OCI-LY7 (cell line): ENCODE results near the gene SMAGP. TPM values are rescaled to one million over a fixed set of nuclear protein-coding genes. Genes with fewer than 3 reads are reported as not detected.

Experiments used
- BruUV-seq: library from RNA; stranded (reverse); fragments of 400-500 nt; replicated peaks from 2 replicates; lab custom pipeline; 2021; lab: Mats Ljungman, UMichigan
- CTCF ChIA-PET: fragments of 300-600 bp; sonication (Branson Sonifier 250); formaldehyde crosslinking; loops from one replicate; lab custom pipeline; 2022; ENCODE audit warnings: antibody characterized with exemption; ENCODE audit not compliant: unreplicated experiment; lab: Charles Lee
- POLR2A ChIA-PET: fragments of 300-600 bp; sonication (Branson Sonifier 250); formaldehyde crosslinking; loops from one replicate; lab custom pipeline; 2022; ENCODE audit warnings: antibody characterized with exemption; lab: Charles Lee
- DNase-seq: peaks from one replicate; pipeline ENCODE4 v3.0.0-alpha.2; 2015; ENCODE audit warnings: low spot score
- H2AFZ ChIP-seq: fragments of 200-600 bp; sonication (generic), shearing (Covaris generic); 2 replicates; pipeline ENCODE4 v1.6.1; 2014; ENCODE audit warnings: mild to moderate bottlenecking, antibody characterized with exemption, low read length, moderate library complexity
- H3K27ac ChIP-seq: fragments of 200-600 bp; sonication (generic); 2 replicates; pipeline ENCODE4 v1.5.1; 2014; ENCODE audit warnings: mixed run types, low read depth, mild to moderate bottlenecking, moderate library complexity, low read length, inconsistent platforms; ENCODE audit not compliant: poor library complexity, severe bottlenecking
- H3K36me3 ChIP-seq: fragments of 200-600 bp; sonication (generic); 2 replicates; pipeline ENCODE4 v1.6.1; 2014; ENCODE audit warnings: mild to moderate bottlenecking, antibody characterized with exemption, low read length, moderate library complexity, mixed read lengths; ENCODE audit not compliant: insufficient read depth
- H3K4me1 ChIP-seq: fragments of 200-600 bp; sonication (generic); 2 replicates; pipeline ENCODE4 v1.5.1; 2014; ENCODE audit warnings: mild to moderate bottlenecking, low read length; ENCODE audit not compliant: insufficient read depth, poor library complexity, severe bottlenecking
- H3K4me2 ChIP-seq: fragments of 200-600 bp; sonication (generic); 2 replicates; pipeline ENCODE4 v1.6.1; 2014; ENCODE audit warnings: mild to moderate bottlenecking, low read length
- H3K4me3 ChIP-seq: fragments of 200-600 bp; sonication (generic); 2 replicates; pipeline ENCODE4 v1.5.1; 2014; ENCODE audit warnings: mild to moderate bottlenecking, low read depth, low read length; ENCODE audit not compliant: poor library complexity, severe bottlenecking
- H3K79me2 ChIP-seq: fragments of 200-600 bp; sonication (generic); 2 replicates; pipeline ENCODE4 v1.6.1; 2016; ENCODE audit warnings: low read depth, mild to moderate bottlenecking, low read length, moderate library complexity, mixed read lengths; ENCODE audit not compliant: insufficient read depth
- H3K9me2 ChIP-seq: fragments of 200-600 bp; sonication (generic); 2 replicates; pipeline ENCODE4 v1.6.1; 2016; ENCODE audit warnings: mild to moderate bottlenecking, low read length, mixed read lengths; ENCODE audit not compliant: insufficient read depth
- H3K9me3 ChIP-seq: fragments of 200-600 bp; sonication (generic); 2 replicates; pipeline ENCODE4 v1.6.1; 2014; ENCODE audit warnings: mild to moderate bottlenecking, mixed run types, low read length, mixed read lengths
- H4K20me1 ChIP-seq: fragments of 200-600 bp; sonication (generic); 2 replicates; pipeline ENCODE4 v1.6.1; 2014; ENCODE audit warnings: mild to moderate bottlenecking, antibody characterized with exemption, low read length, moderate library complexity, mixed read lengths; ENCODE audit not compliant: insufficient read depth
- CTCF ChIP-seq: fragments of 200-600 bp; sonication (generic); conservative IDR thresholded peaks from 2 replicates; pipeline ENCODE4 v1.5.1; 2014; ENCODE audit warnings: mild to moderate bottlenecking, antibody characterized with exemption, low read length, moderate library complexity, mixed read lengths
- EZH2phosphoT487 ChIP-seq: fragments of 200-600 bp; sonication (generic); IDR thresholded peaks from 2 replicates; pipeline ENCODE4 v1.6.1; 2018; ENCODE audit warnings: low read depth, borderline replicate concordance, mild to moderate bottlenecking, mixed run types, antibody characterized with exemption, low read length, moderate library complexity, mixed read lengths
- intact Hi-C: fragments of 100-400 bp; cut with micrococcal nuclease; formaldehyde crosslinking; loops from one replicate; pipeline ENCODE4 v1.10.0; 2022; ENCODE audit not compliant: unreplicated experiment
- total RNA-seq, 2 experiments: library from RNA; depleted of rRNA in 1 of 2; stranded (reverse); fragments of >200 nt in 1 of 2; shearing (Covaris generic) in 1 of 2; gene quantifications; 2 replicates each; pipeline ENCODE4 v1.2.3, GENCODE V29; 2014 to 2022

SMAGP gene
- total RNA-seq, 2 experiments from 2014 or later: 2.6 TPM; not detected in 1

DNA sequence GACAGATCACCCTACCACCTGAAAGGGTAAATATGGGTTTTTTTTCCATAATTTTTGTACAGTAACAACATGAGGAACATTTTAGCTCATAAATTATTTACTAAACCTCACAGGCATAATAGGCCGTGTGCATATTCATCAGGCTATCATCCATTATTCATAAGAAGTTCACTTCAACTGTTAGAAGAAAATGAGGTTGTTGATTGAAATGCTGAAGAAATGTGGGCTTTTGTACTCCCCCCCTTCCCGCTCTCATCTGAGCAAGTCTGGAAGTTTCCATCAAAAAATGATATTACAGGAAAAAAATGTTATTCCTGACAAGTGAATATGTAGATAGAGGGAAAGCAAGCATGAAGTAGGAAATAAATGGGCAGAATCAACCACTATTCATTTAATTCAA is 44.4 kb downstream of the SMAGP start:
- ChIA-PET POLR2A (no interaction called here), CTCF (no interaction called here)
- BruUV-seq: no TSS peak

DNA sequence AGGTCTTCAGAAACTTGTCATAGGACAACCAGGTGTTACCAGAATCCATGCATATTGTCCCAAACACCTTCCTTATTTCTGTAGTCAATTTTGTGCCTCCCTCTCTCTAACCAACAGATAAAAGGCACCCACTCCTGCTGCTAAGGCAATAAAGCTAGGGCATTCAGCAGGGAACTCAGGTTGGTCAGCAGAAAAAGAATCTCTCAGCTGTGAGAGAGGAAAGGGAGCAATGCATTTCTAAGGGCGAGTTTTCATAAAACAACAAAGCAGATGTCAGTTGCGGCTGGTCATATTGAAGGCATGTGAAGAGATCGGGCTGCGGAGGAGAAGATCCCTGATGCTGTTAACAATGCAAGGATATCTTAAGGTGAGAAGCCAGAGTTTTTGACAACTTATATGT is 45.0 kb downstream of the SMAGP start:
- no TSS peak for BruUV-seq
- POLR2A ChIA-PET: no interaction called here

More for the DNA sequence above, 44.4 kb downstream of the SMAGP start:
- no peak for DNase-seq
- Histone ChIP-seq H3K9me3 (no peaks in the 10 kb centered on the region), H3K4me3 (no peak overlapping the region), H3K27ac (no peak overlapping the region), H3K79me2 (no peaks in the 10 kb centered on the region), H3K4me2 (no peak overlapping the region), H4K20me1 (no peaks in the 10 kb centered on the region), H3K4me1 (no peaks in the 10 kb centered on the region), H2AFZ (no peak overlapping the region), H3K9me2 (no peaks in the 10 kb centered on the region), H3K36me3 (no peaks in the 10 kb centered on the region)
- TF ChIP-seq CTCF (no peak), EZH2phosphoT487 (no peak)
- intact Hi-C loops: no loop called here

More for the DNA sequence above, 45.0 kb downstream of the SMAGP start:
- Histone ChIP-seq H3K4me2 (no peak overlapping the region), H3K9me3 (no peaks in the 10 kb centered on the region), H3K9me2 (no peaks in the 10 kb centered on the region), H3K36me3 (no peaks in the 10 kb centered on the region), H3K27ac (no peak overlapping the region), H2AFZ (no peak overlapping the region), H3K79me2 (no peaks in the 10 kb centered on the region), H3K4me3 (no peak overlapping the region), H3K4me1 (no peaks in the 10 kb centered on the region), H4K20me1 (no peaks in the 10 kb centered on the region)
- TF ChIP-seq CTCF (no peak), EZH2phosphoT487 (no peak)
- intact Hi-C loops: no loop called here
- CTCF ChIA-PET: no interaction called here
- no peak for DNase-seq
